ENCODE results near the gene LPCAT3. TPM values are rescaled to one million over a fixed set of nuclear protein-coding genes. Genes with fewer than 3 reads are reported as not detected.

The LPCAT3 gene
- total RNA-seq, 1 donor from 2014 or later: 34.4 TPM

GRCh38 chr12:6987956-6988553 lies 30.2 kb downstream of the LPCAT3 start:
- Mint-ChIP-seq H3K4me3 (peak overlapping the region; percentile 23), H3K4me1 (ENCODE audit: unreplicated experiment) (no peaks in the 10 kb centered on the region), H3K27me3 (no peaks in the 10 kb centered on the region), H3K36me3 (peaks cover 27% of the 10 kb centered on the region), H3K27ac (peak overlapping the region; percentile 86), H3K9me3 (no peaks in the 10 kb centered on the region)
- TF ChIP-seq CTCF (conservative IDR thresholded peaks at IDR 0.05): no peak
- no peak for DNase-seq (ENCODE audit: extremely low spot score, unreplicated experiment)

GRCh38 chr12:6982532-6982931 lies 35.7 kb downstream of the LPCAT3 start:
- no peak for TF ChIP-seq CTCF (conservative IDR thresholded peaks at IDR 0.05)
- Mint-ChIP-seq H3K4me1 (ENCODE audit: unreplicated experiment) (no peaks in the 10 kb centered on the region), H3K27ac (no peak overlapping the region), H3K36me3 (peaks cover 39% of the 10 kb centered on the region), H3K4me3 (no peak overlapping the region), H3K27me3 (no peaks in the 10 kb centered on the region), H3K9me3 (no peaks in the 10 kb centered on the region)
- no peak for DNase-seq (ENCODE audit: extremely low spot score, unreplicated experiment)

- peaks cover 45% of the 10 kb centered on the region for H3K36me3 Mint-ChIP-seq
- no peaks in the 10 kb centered on the region for H3K4me1 Mint-ChIP-seq (ENCODE audit: unreplicated experiment)
- no peak overlapping the region for H3K4me3 Mint-ChIP-seq
Observed at GRCh38 chr12:6981152-6982052, 36.9 kb downstream of the LPCAT3 start.

GRCh38 chr12:6980740-6981139 lies 37.5 kb downstream of the LPCAT3 start:
- H3K27me3 Mint-ChIP-seq: no peaks in the 10 kb centered on the region
- H3K4me3 Mint-ChIP-seq: no peak overlapping the region
- no peaks in the 10 kb centered on the region for H3K9me3 Mint-ChIP-seq
- peak overlapping the region; percentile 84 for H3K27ac Mint-ChIP-seq
- DNase-seq (ENCODE audit: extremely low spot score, unreplicated experiment): no peak
- TF ChIP-seq CTCF (conservative IDR thresholded peaks at IDR 0.05): no peak
- no peaks in the 10 kb centered on the region for H3K4me1 Mint-ChIP-seq (ENCODE audit: unreplicated experiment)
- peaks cover 46% of the 10 kb centered on the region for H3K36me3 Mint-ChIP-seq

More at GRCh38 chr12:6981152-6982052, 36.9 kb downstream of the LPCAT3 start:
- Mint-ChIP-seq H3K27me3 (no peaks in the 10 kb centered on the region), H3K9me3 (no peaks in the 10 kb centered on the region), H3K27ac (peak overlapping the region; percentile 84)
- TF ChIP-seq CTCF (conservative IDR thresholded peaks at IDR 0.05): no peak
- DNase-seq (ENCODE audit: extremely low spot score, unreplicated experiment): no peak

GRCh38 chr12:6980075-6980474 lies 38.2 kb downstream of the LPCAT3 start:
- Mint-ChIP-seq H3K4me3 (no peak overlapping the region), H3K4me1 (ENCODE audit: unreplicated experiment) (no peaks in the 10 kb centered on the region), H3K27ac (peak overlapping the region; percentile 84), H3K27me3 (no peaks in the 10 kb centered on the region), H3K36me3 (peaks cover 48% of the 10 kb centered on the region), H3K9me3 (no peaks in the 10 kb centered on the region)
- no peak for TF ChIP-seq CTCF (conservative IDR thresholded peaks at IDR 0.05)
- DNase-seq (ENCODE audit: extremely low spot score, unreplicated experiment): no peak

All from type B pancreatic cell (in vitro differentiated cells).